MM.1S (cell line): ENCODE measurements around the gene RNU1-3.
"Not testable (repeated sequence)": the region's sequence is repeated elsewhere in the genome, so short reads cannot be mapped to it uniquely, and the experiment has no call there.

Source experiments
- DNase-seq: peaks from one replicate; pipeline ENCODE4 v3.0.0-alpha.2; 2015
- H2AFZ ChIP-seq: fragments of 300-600 bp; sonication (generic); 2 replicates; pipeline ENCODE4 v1.6.0; 2016; ENCODE audit warnings: antibody characterized with exemption, low read length
- H3F3A ChIP-seq: fragments of 300-600 bp; sonication (generic); 2 replicates; pipeline ENCODE4 v1.6.1; 2016; ENCODE audit warnings: mild to moderate bottlenecking, antibody characterized with exemption, low read length, moderate library complexity, mixed read lengths; ENCODE audit not compliant: insufficient read depth
- H3K27ac ChIP-seq: fragments of 300-600 bp; sonication (generic); 2 replicates; pipeline ENCODE4 v1.5.1; 2016; ENCODE audit warnings: mild to moderate bottlenecking, low read length
- H3K27me3 ChIP-seq: fragments of 300-600 bp; sonication (generic); replicated peaks from 2 replicates; pipeline ENCODE4 v1.6.0; 2016; ENCODE audit warnings: low read length; ENCODE audit not compliant: insufficient read depth
- H3K36me3 ChIP-seq: fragments of 300-600 bp; sonication (generic); replicated peaks from 2 replicates; pipeline ENCODE4 v1.6.1; 2016; ENCODE audit warnings: mild to moderate bottlenecking, low read length, mixed read lengths; ENCODE audit not compliant: insufficient read depth
- H3K4me1 ChIP-seq: fragments of 300-600 bp; sonication (generic); 2 replicates; pipeline ENCODE4 v1.6.1; 2016; ENCODE audit warnings: low read length, mixed read lengths
- H3K4me2 ChIP-seq: fragments of 300-600 bp; sonication (generic); 2 replicates; pipeline ENCODE4 v1.6.0; 2016; ENCODE audit warnings: low read depth, low read length
- H3K4me3 ChIP-seq: fragments of 300-600 bp; sonication (generic); 2 replicates; pipeline ENCODE4 v1.5.1; 2016; ENCODE audit warnings: low read length, mixed read lengths
- H3K79me2 ChIP-seq: fragments of 300-600 bp; sonication (generic); 2 replicates; pipeline ENCODE4 v1.6.1; 2016; ENCODE audit warnings: mixed run types, low read length, mixed read lengths
- H3K9ac ChIP-seq: fragments of 300-600 bp; sonication (generic); 2 replicates; pipeline ENCODE4 v1.6.1; 2016; ENCODE audit warnings: low read length, mixed read lengths
- H3K9me2 ChIP-seq: fragments of 300-600 bp; sonication (generic); replicated peaks from 2 replicates; pipeline ENCODE4 v1.6.1; 2016; ENCODE audit warnings: mild to moderate bottlenecking, low read length, mixed read lengths; ENCODE audit not compliant: insufficient read depth
- H3K9me3 ChIP-seq: fragments of 300-600 bp; sonication (generic); replicated peaks from 2 replicates; pipeline ENCODE4 v1.6.1; 2016; ENCODE audit warnings: mild to moderate bottlenecking, low read length, mixed read lengths; ENCODE audit not compliant: insufficient read depth
- H4K20me1 ChIP-seq: fragments of 300-600 bp; sonication (generic); 2 replicates; pipeline ENCODE4 v1.6.1; 2016; ENCODE audit warnings: mild to moderate bottlenecking, low read length, moderate library complexity, mixed read lengths; ENCODE audit not compliant: insufficient read depth
- EZH2 ChIP-seq: fragments of 300-600 bp; sonication (generic); optimal IDR thresholded peaks from 2 replicates; pipeline ENCODE3; 2017; ENCODE audit warnings: low read depth, mild to moderate bottlenecking, antibody characterized with exemption, low read length, mixed read lengths
- EZH2phosphoT487 ChIP-seq: fragments of 300-600 bp; sonication (generic); IDR thresholded peaks from 2 replicates; pipeline ENCODE4 v1.6.1; 2018; ENCODE audit warnings: antibody characterized with exemption, low read length
- TF ChIP-seq, protein P1 (sequence below): fragments of 300-600 bp; sonication (generic); IDR thresholded peaks from 2 replicates; pipeline ENCODE4 v1.5.1; 2016; ENCODE audit warnings: antibody characterized with exemption, low read length, mixed read lengths

RNU1-3 gene

DNA sequence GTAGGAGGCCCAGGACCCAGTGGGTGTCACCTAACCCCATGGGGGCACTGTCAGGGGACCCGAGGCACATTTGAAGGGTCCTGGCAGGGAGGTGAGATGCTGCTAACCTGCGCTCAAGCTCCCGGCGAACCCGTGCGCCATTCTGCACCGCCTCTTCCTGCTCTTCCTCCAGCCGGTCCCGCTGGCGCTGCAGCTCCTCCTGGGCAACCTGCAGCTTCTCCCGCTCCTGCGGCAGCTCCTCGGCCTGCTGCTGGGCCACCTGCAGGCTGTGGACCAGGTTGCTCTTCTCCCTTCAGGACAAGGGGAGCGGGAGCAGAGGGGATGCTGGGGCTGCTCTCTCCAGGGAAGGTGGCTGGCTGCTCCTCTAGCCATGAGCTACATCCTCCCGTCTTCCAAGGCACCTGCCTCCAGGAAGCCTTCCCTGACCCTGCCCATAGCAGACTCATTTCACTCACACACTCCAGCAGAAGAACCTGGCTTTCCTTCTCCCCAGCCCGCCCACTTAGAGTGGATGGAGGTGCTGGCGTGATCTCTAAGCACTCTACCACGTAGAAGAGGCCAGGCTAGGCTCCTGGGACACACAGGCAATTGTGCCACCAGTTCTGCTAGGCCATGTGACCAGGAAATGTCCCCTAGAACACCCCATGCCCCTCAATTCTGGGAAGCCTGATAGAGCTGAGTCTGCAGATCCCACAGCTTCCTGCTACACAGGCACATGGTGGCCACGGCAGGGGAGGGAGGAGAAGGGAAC, 38.2 kb downstream of the RNU1-3 start:
- Histone ChIP-seq H3K9me2 (no peaks in the 10 kb centered on the region), H3K4me3 (no peak overlapping the region), H3K9me3 (no peaks in the 10 kb centered on the region), H3K9ac (no peak overlapping the region), H3K27me3 (no peaks in the 10 kb centered on the region), H3K36me3 (0 out of 2 replicates have a peak, but pooled peaks cover 2% of the 10 kb centered on the region), H3K79me2 (no peaks in the 10 kb centered on the region), H3F3A (no peaks in the 10 kb centered on the region), H3K27ac (no peak overlapping the region), H3K4me1 (no peaks in the 10 kb centered on the region), H4K20me1 (no peaks in the 10 kb centered on the region), H2AFZ (no peak overlapping the region), H3K4me2 (no peak overlapping the region)
- TF ChIP-seq EZH2phosphoT487 (no peak), EZH2 (no peak)
- TF ChIP-seq, protein P1, sequence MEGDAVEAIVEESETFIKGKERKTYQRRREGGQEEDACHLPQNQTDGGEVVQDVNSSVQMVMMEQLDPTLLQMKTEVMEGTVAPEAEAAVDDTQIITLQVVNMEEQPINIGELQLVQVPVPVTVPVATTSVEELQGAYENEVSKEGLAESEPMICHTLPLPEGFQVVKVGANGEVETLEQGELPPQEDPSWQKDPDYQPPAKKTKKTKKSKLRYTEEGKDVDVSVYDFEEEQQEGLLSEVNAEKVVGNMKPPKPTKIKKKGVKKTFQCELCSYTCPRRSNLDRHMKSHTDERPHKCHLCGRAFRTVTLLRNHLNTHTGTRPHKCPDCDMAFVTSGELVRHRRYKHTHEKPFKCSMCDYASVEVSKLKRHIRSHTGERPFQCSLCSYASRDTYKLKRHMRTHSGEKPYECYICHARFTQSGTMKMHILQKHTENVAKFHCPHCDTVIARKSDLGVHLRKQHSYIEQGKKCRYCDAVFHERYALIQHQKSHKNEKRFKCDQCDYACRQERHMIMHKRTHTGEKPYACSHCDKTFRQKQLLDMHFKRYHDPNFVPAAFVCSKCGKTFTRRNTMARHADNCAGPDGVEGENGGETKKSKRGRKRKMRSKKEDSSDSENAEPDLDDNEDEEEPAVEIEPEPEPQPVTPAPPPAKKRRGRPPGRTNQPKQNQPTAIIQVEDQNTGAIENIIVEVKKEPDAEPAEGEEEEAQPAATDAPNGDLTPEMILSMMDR, result no peak
- no peak for DNase-seq

DNA sequence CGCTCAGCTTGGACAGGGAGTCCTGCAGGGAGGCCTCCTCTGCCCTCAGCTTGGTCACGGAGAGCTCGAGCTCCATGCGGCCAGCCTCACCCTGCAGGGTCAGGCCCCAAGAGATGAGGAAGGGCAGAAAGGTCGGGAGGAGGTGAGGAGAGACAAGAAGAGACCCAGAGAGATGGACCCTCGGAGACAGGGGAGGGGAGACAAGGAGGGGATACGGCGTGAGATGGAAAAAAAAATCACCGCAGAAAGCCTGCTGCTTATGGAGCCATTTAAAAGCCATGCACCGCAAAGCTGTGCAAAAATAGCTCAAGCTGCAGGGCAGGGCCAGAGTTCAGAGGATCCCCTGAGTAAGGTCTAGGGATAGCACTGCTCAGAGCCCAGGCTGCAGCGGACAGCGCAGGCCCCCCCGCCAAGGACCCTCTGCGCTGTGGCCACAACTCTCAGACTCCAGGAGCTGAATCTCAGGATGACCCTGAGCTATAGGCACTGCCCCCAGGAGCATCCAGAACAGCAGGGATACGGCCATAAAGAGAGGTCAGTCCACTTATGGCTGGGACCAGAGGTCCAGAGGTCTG, 40.3 kb downstream of the RNU1-3 start:
- H4K20me1 ChIP-seq, DNase-seq, H3K4me3 ChIP-seq, H3K79me2 ChIP-seq, H3K4me1 ChIP-seq, H2AFZ ChIP-seq, H3K9me3 ChIP-seq, H3K27me3 ChIP-seq, H3K36me3 ChIP-seq, H3F3A ChIP-seq, H3K9ac ChIP-seq, H3K4me2 ChIP-seq, H3K27ac ChIP-seq, H3K9me2 ChIP-seq: not testable (repeated sequence)

DNA sequence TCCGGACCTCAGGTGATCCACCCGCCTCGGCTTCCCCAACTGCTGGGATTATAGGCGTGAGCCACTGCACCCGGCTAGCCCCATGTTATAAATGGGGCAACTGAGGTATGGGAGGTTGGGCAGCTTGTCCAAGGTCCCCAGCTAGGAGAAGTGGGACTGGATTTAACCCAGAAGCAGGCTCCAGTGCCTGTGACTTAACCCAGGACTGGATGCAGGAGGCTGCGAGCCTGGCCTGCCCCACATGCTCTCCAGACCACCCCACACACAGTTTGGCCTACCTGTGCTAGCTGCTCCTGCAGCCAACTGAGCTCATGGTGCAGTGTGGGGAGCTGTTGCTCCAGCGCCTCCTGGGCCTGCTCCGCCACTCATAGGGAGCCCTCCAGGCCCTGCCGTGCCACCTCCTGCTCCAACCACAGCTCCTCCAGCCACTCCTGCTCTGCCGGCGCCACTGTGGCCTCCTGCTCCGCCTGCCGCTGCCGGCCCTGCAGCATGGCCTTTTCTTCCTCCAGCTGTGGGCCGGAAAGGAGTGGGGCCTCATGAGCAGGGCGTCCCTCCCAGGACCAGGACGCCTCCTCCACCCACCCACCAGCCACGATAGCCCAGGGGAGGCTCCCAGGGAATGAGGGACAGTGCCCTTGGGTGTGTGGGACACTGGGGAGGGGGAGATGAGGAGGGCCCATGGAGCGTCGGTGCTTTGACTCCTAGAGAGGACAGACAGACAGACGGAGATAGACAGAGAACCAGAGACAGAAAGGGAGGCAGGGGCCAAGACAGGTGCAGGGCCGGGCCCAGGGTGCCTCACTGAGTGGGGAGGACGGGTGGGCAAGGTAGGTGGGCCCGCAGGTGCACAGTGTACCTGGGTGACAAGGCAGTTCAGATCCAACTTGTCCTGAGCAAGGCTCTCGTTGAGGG, 41.0 kb downstream of the RNU1-3 start:
- H3F3A ChIP-seq, result no peaks in the 10 kb centered on the region
- no peaks in the 10 kb centered on the region for H3K9me3 ChIP-seq
- TF ChIP-seq, protein P1, result no peak
- TF ChIP-seq EZH2phosphoT487 (no peak), EZH2 (no peak)
- H3K9ac ChIP-seq, result no peak overlapping the region
- no peak overlapping the region for H3K4me2 ChIP-seq
- H3K4me1 ChIP-seq, result no peaks in the 10 kb centered on the region
- no peaks in the 10 kb centered on the region for H4K20me1 ChIP-seq
- no peaks in the 10 kb centered on the region for H3K27me3 ChIP-seq
- no peak overlapping the region for H3K4me3 ChIP-seq
- H3K79me2 ChIP-seq, result no peaks in the 10 kb centered on the region
- 0 out of 2 replicates have a peak, but pooled peaks cover 2% of the 10 kb centered on the region for H3K36me3 ChIP-seq
- H3K27ac ChIP-seq, result no peak overlapping the region
- no peak for DNase-seq
- H3K9me2 ChIP-seq, result no peaks in the 10 kb centered on the region
- H2AFZ ChIP-seq, result no peak overlapping the region

DNA sequence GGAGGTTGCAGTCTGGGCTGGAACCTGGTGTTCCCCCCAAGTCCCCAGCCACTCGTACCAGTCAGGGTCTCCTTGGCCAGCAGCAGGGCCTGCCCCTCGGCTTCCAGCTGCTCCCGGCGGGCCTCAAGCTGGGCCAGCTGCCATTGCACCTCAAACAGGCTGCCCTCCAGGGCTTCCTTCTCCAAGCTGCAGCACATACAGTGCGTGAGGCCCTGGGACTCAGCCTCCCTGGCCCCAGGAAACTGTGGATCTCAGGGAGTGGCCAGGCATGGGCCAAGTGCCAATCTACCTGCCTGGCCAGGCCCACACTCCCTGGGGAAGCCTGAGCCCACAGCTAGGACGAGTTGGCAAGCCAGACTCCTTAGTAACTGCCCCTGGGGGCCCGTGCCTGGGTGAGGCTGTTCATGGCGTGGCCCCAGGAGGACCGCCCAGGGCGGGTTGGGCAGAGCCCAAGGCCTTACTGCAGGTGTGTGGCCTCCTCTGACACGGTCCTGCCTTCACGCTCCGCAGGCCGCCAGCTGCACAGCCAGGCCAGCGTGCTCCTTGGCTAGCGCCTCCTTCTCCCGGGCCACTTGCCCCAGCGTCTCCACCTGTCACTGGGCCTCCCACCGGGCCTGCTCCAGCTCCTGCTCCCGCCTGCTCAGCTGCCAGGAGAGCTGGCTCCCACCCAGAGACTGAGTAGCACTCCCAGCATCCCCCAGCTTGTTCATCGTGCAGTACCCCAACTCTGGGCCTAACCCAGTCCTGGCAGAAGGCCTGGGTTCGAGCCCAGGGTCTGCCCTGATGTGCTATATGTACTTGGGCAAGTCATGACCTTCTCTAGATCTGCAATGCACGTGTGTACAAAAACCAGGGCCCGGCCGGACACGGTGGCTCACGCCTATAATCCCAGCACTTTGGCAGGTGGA, 42.7 kb downstream of the RNU1-3 start:
- H3K9ac ChIP-seq, H3K36me3 ChIP-seq, H3K4me2 ChIP-seq, DNase-seq, H3K79me2 ChIP-seq, H3K4me3 ChIP-seq, H3K9me2 ChIP-seq, H3K27ac ChIP-seq, H3K27me3 ChIP-seq, H2AFZ ChIP-seq, H3F3A ChIP-seq, H4K20me1 ChIP-seq, H3K9me3 ChIP-seq, H3K4me1 ChIP-seq: not testable (repeated sequence)

DNA sequence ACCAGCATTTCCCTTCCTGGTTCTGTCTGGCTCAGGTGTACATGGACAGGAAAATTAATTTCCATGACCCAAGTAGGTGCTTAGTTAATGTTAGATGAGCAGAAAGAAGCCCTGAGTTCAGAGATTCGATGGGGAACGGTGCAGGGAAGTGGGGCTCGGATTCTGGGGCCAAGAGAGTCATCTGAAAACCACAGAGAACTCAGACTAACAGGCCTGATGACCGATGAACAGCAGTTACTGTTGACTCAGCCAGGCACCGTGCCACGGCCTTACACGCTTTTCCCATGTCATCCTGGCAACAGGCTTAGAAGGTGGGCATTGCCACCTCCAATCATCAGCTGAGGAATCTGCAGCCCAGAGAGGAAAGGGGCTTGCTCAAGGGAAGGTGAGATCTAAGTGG, 43.4 kb downstream of the RNU1-3 start:
- H3K9me3 ChIP-seq, H3K4me2 ChIP-seq, H3K9ac ChIP-seq, H3K4me1 ChIP-seq, H3K36me3 ChIP-seq, H3K79me2 ChIP-seq, H3K9me2 ChIP-seq, H3F3A ChIP-seq, H2AFZ ChIP-seq, H4K20me1 ChIP-seq, DNase-seq, H3K4me3 ChIP-seq, H3K27ac ChIP-seq, H3K27me3 ChIP-seq: not testable (repeated sequence)
